HEK293T (cell line): ENCODE data around the gene FUT4.

Experiments used
- BHLHE40 ChIP-seq: fragments of 450-650 bp; IDR thresholded peaks from 2 replicates; pipeline ENCODE4 v1.6.1; 2016; ENCODE audit warnings: mild to moderate bottlenecking, moderate library complexity, borderline replicate concordance
- PKNOX1 ChIP-seq: fragments of 450-650 bp; IDR thresholded peaks from 2 replicates; pipeline ENCODE4 v1.6.1; 2016
- SP1 ChIP-seq: fragments of 450-650 bp; IDR thresholded peaks from 2 replicates; pipeline ENCODE4 v1.6.1; 2017
- SUZ12 ChIP-seq: fragments of 450-650 bp; IDR thresholded peaks from 2 replicates; pipeline ENCODE4 v1.6.1; 2016; ENCODE audit warnings: mild to moderate bottlenecking
- TARDBP ChIP-seq: fragments of 450-650 bp; IDR thresholded peaks from 2 replicates; pipeline ENCODE4 v1.6.1; 2016
- ZNF384 ChIP-seq: fragments of 450-650 bp; IDR thresholded peaks from 2 replicates; pipeline ENCODE4 v1.6.1; 2016

GRCh38 chr11:94590352-94591041, 46.8 kb downstream of the FUT4 start:
- no peak for TF ChIP-seq BHLHE40
- TF ChIP-seq PKNOX1 = no peak
- no peak for TF ChIP-seq SP1
- no peak for TF ChIP-seq SUZ12
- TF ChIP-seq TARDBP = no peak
- TF ChIP-seq ZNF384 = no peak
